Right renal pelvis (tissue), 4 donors: ENCODE data around the gene SLC12A8. TPM values are rescaled to one million over a fixed set of nuclear protein-coding genes. Genes with fewer than 3 reads are reported as not detected.

Experiments
- DNase-seq, 4 donors: peaks; one replicate each; pipeline ENCODE4 v3.0.0-alpha.2; 2013; ENCODE audit warnings: low read depth in 4 of 4, low spot score in 3 of 4, missing footprints in 1 of 4
- polyA plus RNA-seq, 4 donors: library from polyadenylated mRNA; unstranded; fragments of 120-200 nt; gene quantifications; one replicate each; pipeline ENCODE4 v1.2.1, GENCODE V29; 2013; ENCODE audit not compliant: insufficient read length in 4 of 4

Gene SLC12A8
- polyA plus RNA-seq, 4 donors, result 5.6 to 6.9 (median 6.1) TPM

- DNase-seq, result no peak
Measured at GRCh38 chr3:125142940-125143339, 69.6 kb downstream of the SLC12A8 start.

- DNase-seq, result no peak
Measured at GRCh38 chr3:125142420-125142778, 70.1 kb downstream of the SLC12A8 start.

GRCh38 chr3:125141596-125142419 is 70.7 kb downstream of the SLC12A8 start:
- DNase-seq, result no peak

- no peak for DNase-seq
Measured at GRCh38 chr3:125140818-125141595, 71.5 kb downstream of the SLC12A8 start.

- no peak for DNase-seq
Measured at GRCh38 chr3:125140011-125140817, 72.3 kb downstream of the SLC12A8 start.

- no peak for DNase-seq
Measured at GRCh38 chr3:125139386-125139785, 73.2 kb downstream of the SLC12A8 start.

- no peak for DNase-seq
Measured at GRCh38 chr3:125137358-125138033, 75.1 kb downstream of the SLC12A8 start.

GRCh38 chr3:125136966-125137357 is 75.6 kb downstream of the SLC12A8 start:
- DNase-seq, result no peak

- no peak for DNase-seq
Measured at GRCh38 chr3:125136515-125136914, 76.0 kb downstream of the SLC12A8 start.

GRCh38 chr3:125134952-125135351 is 77.6 kb downstream of the SLC12A8 start:
- no peak for DNase-seq

GRCh38 chr3:125132815-125133214 is 79.7 kb downstream of the SLC12A8 start:
- no peak for DNase-seq

- no peak for DNase-seq
Measured at GRCh38 chr3:125129512-125129997, 83.0 kb downstream of the SLC12A8 start.

GRCh38 chr3:125128861-125129501 is 83.6 kb downstream of the SLC12A8 start:
- DNase-seq, result no peak

- DNase-seq, result no peak
Measured at GRCh38 chr3:125126323-125126722, 86.2 kb downstream of the SLC12A8 start.

- no peak for DNase-seq
Measured at GRCh38 chr3:125125821-125126245, 86.7 kb downstream of the SLC12A8 start.

- DNase-seq, result no peak
Measured at GRCh38 chr3:125123451-125124305, 88.9 kb downstream of the SLC12A8 start.

- DNase-seq, result no peak
Measured at GRCh38 chr3:125121246-125122010, 91.1 kb downstream of the SLC12A8 start.
